Gastrocnemius medialis (tissue), 4 donors: ENCODE results near the gene PSMC6.

Experiments used
- CTCF ChIP-seq, 5 experiments: fragments of 450-650 bp in 3 of 5; fragments of 200-600 bp in 2 of 5; sonication (generic) in 2 of 5; IDR thresholded peaks in 4 of 5; conservative IDR thresholded peaks in 1 of 5; 1 replicate in 4 of 5; 2 replicates in 1 of 5; pipeline ENCODE4 v1.5.1; 2016 to 2019; ENCODE audit warnings: antibody characterized with exemption in 5 of 5, mild to moderate bottlenecking in 3 of 5, moderate library complexity in 3 of 5
- POLR2A ChIP-seq, 2 donors: fragments of 450-650 bp; IDR thresholded peaks; one replicate each; pipeline ENCODE4 v1.6.1; 2017; ENCODE audit warnings: antibody characterized with exemption in 2 of 2, mild to moderate bottlenecking in 2 of 2, moderate library complexity in 2 of 2

- TF ChIP-seq POLR2A (IDR thresholded peaks at IDR 0.05) (peak; percentile 67 to 78), CTCF (IDR thresholded peaks at IDR 0.05 in 4 of 5, conservative IDR thresholded peaks at IDR 0.05 in 1 of 5) (no peak)
These were observed at the start of gene PSMC6 for GRCh38 chr14:52706724-52707706.
